GM12891 (cell line): ENCODE measurements around the gene RGS19.
"Not testable (repeated sequence)": the region's sequence is repeated elsewhere in the genome, so short reads cannot be mapped to it uniquely, and the experiment has no call there.

Experiments
- PAX5 ChIP-seq: IDR thresholded peaks from 2 replicates; pipeline ENCODE4 v1.6.1; 2011; ENCODE audit warnings: low read length, moderate library complexity, mild to moderate bottlenecking; ENCODE audit not compliant: insufficient read depth, severe bottlenecking
- POLR2A ChIP-seq: IDR thresholded peaks from 2 replicates; pipeline ENCODE4 v1.6.1; 2011; ENCODE audit warnings: low read depth, low read length, control low read depth
- POLR2AphosphoS5 ChIP-seq: IDR thresholded peaks from 2 replicates; pipeline ENCODE4 v1.6.1; 2011; ENCODE audit warnings: low read depth, low read length, control low read depth
- POU2F2 ChIP-seq: IDR thresholded peaks from 2 replicates; pipeline ENCODE4 v1.6.1; 2011; ENCODE audit warnings: low read depth, mild to moderate bottlenecking, control low read depth, low read length, moderate library complexity

GRCh38 chr20:64123517-64123916 lies 44.2 kb upstream of the RGS19 start:
- TF ChIP-seq POLR2AphosphoS5, PAX5, POLR2A, POU2F2: not testable (repeated sequence)
